DOHH2 (cell line): ENCODE measurements around the gene YDJC.

Experiments
- H3F3A ChIP-seq: fragments of 200-600 bp; sonication (generic), shearing (Covaris generic); 2 replicates; pipeline ENCODE4 v1.6.0; 2016; ENCODE audit warnings: antibody characterized with exemption, mild to moderate bottlenecking; ENCODE audit not compliant: control insufficient read depth, insufficient read depth
- H3K27ac ChIP-seq: fragments of 200-600 bp; sonication (generic); 2 replicates; pipeline ENCODE4 v1.5.1; 2014; ENCODE audit warnings: low read depth, mild to moderate bottlenecking, low read length, moderate library complexity
- H3K27me3 ChIP-seq: fragments of 200-600 bp; sonication (generic); 2 replicates; pipeline ENCODE4 v1.6.1; 2014; ENCODE audit warnings: mild to moderate bottlenecking, low read length, mixed read lengths; ENCODE audit not compliant: control insufficient read depth
- H3K36me3 ChIP-seq: fragments of 200-600 bp; sonication (generic); 2 replicates; pipeline ENCODE4 v1.6.1; 2014; ENCODE audit warnings: mild to moderate bottlenecking, low read length, moderate library complexity, mixed read lengths; ENCODE audit not compliant: control insufficient read depth
- H3K4me1 ChIP-seq: fragments of 200-600 bp; sonication (generic); 2 replicates; pipeline ENCODE4 v1.6.1; 2014; ENCODE audit warnings: mild to moderate bottlenecking, low read length, mixed read lengths; ENCODE audit not compliant: control insufficient read depth
- H3K4me2 ChIP-seq: fragments of 200-600 bp; sonication (generic); 2 replicates; pipeline ENCODE4 v1.6.0; 2014; ENCODE audit warnings: mild to moderate bottlenecking, low read length, moderate library complexity
- H3K4me3 ChIP-seq: fragments of 200-600 bp; sonication (generic); 2 replicates; pipeline ENCODE4 v1.5.1; 2014; ENCODE audit warnings: mild to moderate bottlenecking, low read length, mixed read lengths
- H3K79me2 ChIP-seq: fragments of 200-600 bp; sonication (generic); 2 replicates; pipeline ENCODE4 v1.6.1; 2014; ENCODE audit warnings: mild to moderate bottlenecking, low read length, mixed read lengths; ENCODE audit not compliant: control insufficient read depth
- H3K9me2 ChIP-seq: fragments of 200-600 bp; sonication (generic); replicated peaks from 2 replicates; pipeline ENCODE4 v1.6.1; 2014; ENCODE audit warnings: mild to moderate bottlenecking, low read length, mixed read lengths; ENCODE audit not compliant: control insufficient read depth
- H3K9me3 ChIP-seq: fragments of 200-600 bp; sonication (generic); 2 replicates; pipeline ENCODE4 v1.6.1; 2014; ENCODE audit warnings: antibody characterized with exemption, low read length, mixed read lengths; ENCODE audit not compliant: control insufficient read depth, insufficient read depth
- H4K20me1 ChIP-seq: fragments of 200-600 bp; sonication (generic); 2 replicates; pipeline ENCODE4 v1.6.0; 2014; ENCODE audit warnings: low read depth, mild to moderate bottlenecking, antibody characterized with exemption, low read length, moderate library complexity; ENCODE audit not compliant: control insufficient read depth, insufficient read depth
- EZH2phosphoT487 ChIP-seq: fragments of 200-600 bp; sonication (generic); IDR thresholded peaks from 2 replicates; pipeline ENCODE4 v1.6.1; 2017; ENCODE audit warnings: borderline replicate concordance, mild to moderate bottlenecking, antibody characterized with exemption, low read length, moderate library complexity, mixed read lengths
- TF ChIP-seq, protein P1 (sequence below): fragments of 200-600 bp; sonication (generic); IDR thresholded peaks from one replicate; pipeline ENCODE4 v1.5.1; 2014; ENCODE audit warnings: antibody characterized with exemption, mild to moderate bottlenecking, low read depth, low read length; ENCODE audit not compliant: poor library complexity, severe bottlenecking

YDJC gene

DNA sequence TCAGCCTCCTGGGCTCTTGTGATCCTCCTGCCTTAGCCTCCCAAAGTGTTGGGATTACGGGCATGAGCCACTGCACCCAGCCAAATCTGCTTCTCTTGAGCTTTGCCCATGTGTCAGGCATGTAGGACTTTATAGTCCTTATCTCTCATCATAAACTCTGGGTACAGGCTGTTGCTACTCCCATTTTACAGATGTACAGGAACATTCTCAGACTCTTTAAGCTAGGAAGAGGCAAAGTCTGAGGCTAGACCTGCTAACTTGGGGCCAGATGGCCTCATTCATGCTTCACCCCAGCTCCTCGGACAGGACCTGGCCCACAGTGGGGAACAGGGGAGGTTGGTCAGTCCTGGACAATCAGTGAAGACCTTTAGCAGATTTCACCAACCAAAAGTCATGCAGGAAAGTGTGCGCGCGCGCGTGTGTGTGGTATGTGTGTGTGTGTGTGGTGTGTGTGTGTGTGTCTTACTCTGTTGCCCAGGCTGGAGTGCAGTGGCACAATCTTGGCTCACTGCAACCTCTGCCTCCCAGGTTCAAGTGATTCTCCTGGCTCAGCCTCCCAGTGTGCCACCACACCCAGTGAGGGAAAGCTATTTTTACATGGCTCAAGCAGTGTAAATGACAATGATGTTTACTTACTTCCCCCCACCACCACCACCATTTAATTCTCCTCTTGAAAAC is 23.8 kb downstream of the YDJC start:
- Histone ChIP-seq H3K4me1 (no peaks in the 10 kb centered on the region; the same call in 1 of the 2 replicates), H3K4me3 (no peak overlapping the region), H3K27ac (no peak overlapping the region), H3K9me3 (no peaks in the 10 kb centered on the region), H3K36me3 (peaks cover 37% of the 10 kb centered on the region), H3K79me2 (peaks cover 96% of the 10 kb centered on the region), H3K9me2 (no peaks in the 10 kb centered on the region), H4K20me1 (peaks cover 25% of the 10 kb centered on the region), H3F3A (peaks cover 3% of the 10 kb centered on the region; the same call in 1 of the 2 replicates), H3K4me2 (no peak overlapping the region), H3K27me3 (no peaks in the 10 kb centered on the region)
- TF ChIP-seq EZH2phosphoT487, result no peak

DNA sequence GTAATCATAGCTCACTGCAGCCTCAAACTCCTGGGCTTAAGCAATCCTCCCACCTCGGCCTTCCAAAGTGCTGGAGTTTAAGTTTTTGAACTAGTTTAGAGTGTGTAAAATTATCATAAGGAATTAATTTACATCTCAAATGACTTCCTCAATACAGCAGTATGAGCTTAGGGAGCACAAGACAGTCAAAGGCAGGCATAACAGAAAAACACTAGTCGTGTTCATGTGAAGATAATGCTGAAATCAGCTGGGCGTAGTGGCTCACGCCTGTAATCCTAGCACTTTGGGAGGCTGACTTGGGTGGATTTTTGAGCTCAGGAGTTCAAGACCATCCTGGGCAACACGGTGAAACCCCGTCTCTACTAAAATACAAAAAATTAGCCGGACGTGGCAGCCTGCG is 25.8 kb downstream of the YDJC start:
- Histone ChIP-seq H3K9me2 (no peaks in the 10 kb centered on the region), H3K27me3 (no peaks in the 10 kb centered on the region), H3F3A (peaks cover 3% of the 10 kb centered on the region; the same call in 1 of the 2 replicates), H3K36me3 (peaks cover 24% of the 10 kb centered on the region), H3K9me3 (no peaks in the 10 kb centered on the region), H3K79me2 (peaks cover 97% of the 10 kb centered on the region), H3K4me2 (no peak overlapping the region), H4K20me1 (peaks cover 29% of the 10 kb centered on the region), H3K4me1 (no peaks in the 10 kb centered on the region; the same call in 1 of the 2 replicates), H3K4me3 (no peak overlapping the region), H3K27ac (no peak overlapping the region)
- TF ChIP-seq, protein P1, sequence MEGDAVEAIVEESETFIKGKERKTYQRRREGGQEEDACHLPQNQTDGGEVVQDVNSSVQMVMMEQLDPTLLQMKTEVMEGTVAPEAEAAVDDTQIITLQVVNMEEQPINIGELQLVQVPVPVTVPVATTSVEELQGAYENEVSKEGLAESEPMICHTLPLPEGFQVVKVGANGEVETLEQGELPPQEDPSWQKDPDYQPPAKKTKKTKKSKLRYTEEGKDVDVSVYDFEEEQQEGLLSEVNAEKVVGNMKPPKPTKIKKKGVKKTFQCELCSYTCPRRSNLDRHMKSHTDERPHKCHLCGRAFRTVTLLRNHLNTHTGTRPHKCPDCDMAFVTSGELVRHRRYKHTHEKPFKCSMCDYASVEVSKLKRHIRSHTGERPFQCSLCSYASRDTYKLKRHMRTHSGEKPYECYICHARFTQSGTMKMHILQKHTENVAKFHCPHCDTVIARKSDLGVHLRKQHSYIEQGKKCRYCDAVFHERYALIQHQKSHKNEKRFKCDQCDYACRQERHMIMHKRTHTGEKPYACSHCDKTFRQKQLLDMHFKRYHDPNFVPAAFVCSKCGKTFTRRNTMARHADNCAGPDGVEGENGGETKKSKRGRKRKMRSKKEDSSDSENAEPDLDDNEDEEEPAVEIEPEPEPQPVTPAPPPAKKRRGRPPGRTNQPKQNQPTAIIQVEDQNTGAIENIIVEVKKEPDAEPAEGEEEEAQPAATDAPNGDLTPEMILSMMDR, result no peak
- no peak for TF ChIP-seq EZH2phosphoT487

DNA sequence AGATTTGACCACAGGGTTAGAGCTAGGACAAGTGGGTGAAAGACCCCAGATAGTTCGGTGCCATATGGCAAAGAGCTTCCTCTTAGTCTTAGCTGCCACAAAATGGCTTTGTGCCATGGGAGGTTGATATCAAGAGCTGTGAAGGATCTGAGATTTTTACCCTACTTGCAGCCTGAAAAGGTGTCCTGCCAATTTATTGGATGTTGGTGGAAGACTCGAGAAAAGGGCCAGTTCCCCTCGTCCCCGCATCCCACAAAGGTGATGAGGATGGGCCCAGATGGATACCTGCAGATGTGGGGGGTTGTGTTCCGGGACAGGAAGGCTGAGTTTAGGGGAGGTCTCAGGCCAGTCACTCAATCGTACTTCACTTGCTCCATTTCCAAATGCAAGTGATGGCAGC is 27.2 kb downstream of the YDJC start:
- H3K4me2 ChIP-seq, result no peak overlapping the region
- no peaks in the 10 kb centered on the region for H3K9me2 ChIP-seq
- H3K27me3 ChIP-seq, result no peaks in the 10 kb centered on the region
- peaks cover 26% of the 10 kb centered on the region for H4K20me1 ChIP-seq
- H3K4me1 ChIP-seq, result no peaks in the 10 kb centered on the region; the same call in 1 of the 2 replicates
- no peaks in the 10 kb centered on the region for H3K9me3 ChIP-seq
- H3K36me3 ChIP-seq, result peaks cover 31% of the 10 kb centered on the region
- peaks cover under 1% of the 10 kb centered on the region; the same call in 1 of the 2 replicates for H3F3A ChIP-seq
- H3K4me3 ChIP-seq, result no peak overlapping the region
- no peak for TF ChIP-seq EZH2phosphoT487
- TF ChIP-seq, protein P1, result no peak
- H3K79me2 ChIP-seq, result peaks cover 98% of the 10 kb centered on the region
- H3K27ac ChIP-seq, result no peak overlapping the region
